Adrenal gland (tissue), 5 donors: ENCODE results near the gene RGS19.

Experiments
- CTCF ChIP-seq, 6 experiments: fragments of 450-650 bp in 4 of 6; fragments of 200-600 bp in 2 of 6; sonication (generic) in 1 of 6; IDR thresholded peaks; 1 replicate in 5 of 6; 2 replicates in 1 of 6; pipeline versions ENCODE4 v1.5.1 to v1.8.0; 2016 to 2021; ENCODE audit warnings: antibody characterized with exemption in 6 of 6, mild to moderate bottlenecking in 2 of 6, moderate library complexity in 1 of 6
- POLR2A ChIP-seq, 2 donors: fragments of 450-650 bp; IDR thresholded peaks; one replicate each; pipeline ENCODE4 v1.6.1; 2017; ENCODE audit warnings: antibody characterized with exemption in 2 of 2, mild to moderate bottlenecking in 2 of 2, moderate library complexity in 1 of 2
- donor health status: DM: no; HTN: no; CAD: no.

GRCh38 chr20:64082126-64082731 is 2.9 kb upstream of the RGS19 start:
- TF ChIP-seq CTCF (IDR thresholded peaks at IDR 0.05) (no peak), POLR2A (IDR thresholded peaks at IDR 0.05) (no peak)
